ENCODE results near the gene SAFB. TPM values are rescaled to one million over a fixed set of nuclear protein-coding genes. Genes with fewer than 3 reads are reported as not detected.

Gene SAFB
- polyA plus RNA-seq (ENCODE audit: insufficient read depth in 1 of 5, insufficient read length in 5 of 5, low replicate concordance in 1 of 5), result 100 to 1,000 TPM; 150 to 201 (median 159) TPM
- long read RNA-seq, donor 1, partial matches to known transcripts, result 302 of 314 reads
- long read RNA-seq, donor 1, other reads (novel, unspliced or antisense), result 0 of 314 reads
- long read RNA-seq, donor 2, transcript SAFB-211 (21 exons, 3,014 nt), result major isoform, 6 of 103 reads
- long read RNA-seq, donor 2, partial matches to known transcripts, result 93 of 103 reads
- long read RNA-seq, donor 2, other reads (novel, unspliced or antisense), result 0 of 103 reads
- long read RNA-seq, donor 3, partial matches to known transcripts, result 31 of 38 reads
- long read RNA-seq, donor 3, other reads (novel, unspliced or antisense), result 0 of 38 reads
- long read RNA-seq, donor 4, partial matches to known transcripts, result 60 of 142 reads
- long read RNA-seq, donor 4, other reads (novel, unspliced or antisense), result 75 of 142 reads
- long read RNA-seq, donor 5, partial matches to known transcripts, result 138 of 279 reads
- long read RNA-seq, donor 5, other reads (novel, unspliced or antisense), result 135 of 279 reads
- long read RNA-seq, donor 6, transcript SAFB-211 (21 exons, 3,014 nt), result major isoform, 9 of 236 reads
- long read RNA-seq, donor 6, partial matches to known transcripts, result 221 of 236 reads
- long read RNA-seq, donor 6, other reads (novel, unspliced or antisense), result 0 of 236 reads
- long read RNA-seq, donor 7, transcript SAFB-211 (21 exons, 3,014 nt), result major isoform, 5 of 202 reads
- long read RNA-seq, donor 7, partial matches to known transcripts, result 189 of 202 reads
- long read RNA-seq, donor 7, other reads (novel, unspliced or antisense), result 0 of 202 reads
- long read RNA-seq, donor 8, partial matches to known transcripts, result 93 of 104 reads
- long read RNA-seq, donor 8, other reads (novel, unspliced or antisense), result 5 of 104 reads

DNA sequence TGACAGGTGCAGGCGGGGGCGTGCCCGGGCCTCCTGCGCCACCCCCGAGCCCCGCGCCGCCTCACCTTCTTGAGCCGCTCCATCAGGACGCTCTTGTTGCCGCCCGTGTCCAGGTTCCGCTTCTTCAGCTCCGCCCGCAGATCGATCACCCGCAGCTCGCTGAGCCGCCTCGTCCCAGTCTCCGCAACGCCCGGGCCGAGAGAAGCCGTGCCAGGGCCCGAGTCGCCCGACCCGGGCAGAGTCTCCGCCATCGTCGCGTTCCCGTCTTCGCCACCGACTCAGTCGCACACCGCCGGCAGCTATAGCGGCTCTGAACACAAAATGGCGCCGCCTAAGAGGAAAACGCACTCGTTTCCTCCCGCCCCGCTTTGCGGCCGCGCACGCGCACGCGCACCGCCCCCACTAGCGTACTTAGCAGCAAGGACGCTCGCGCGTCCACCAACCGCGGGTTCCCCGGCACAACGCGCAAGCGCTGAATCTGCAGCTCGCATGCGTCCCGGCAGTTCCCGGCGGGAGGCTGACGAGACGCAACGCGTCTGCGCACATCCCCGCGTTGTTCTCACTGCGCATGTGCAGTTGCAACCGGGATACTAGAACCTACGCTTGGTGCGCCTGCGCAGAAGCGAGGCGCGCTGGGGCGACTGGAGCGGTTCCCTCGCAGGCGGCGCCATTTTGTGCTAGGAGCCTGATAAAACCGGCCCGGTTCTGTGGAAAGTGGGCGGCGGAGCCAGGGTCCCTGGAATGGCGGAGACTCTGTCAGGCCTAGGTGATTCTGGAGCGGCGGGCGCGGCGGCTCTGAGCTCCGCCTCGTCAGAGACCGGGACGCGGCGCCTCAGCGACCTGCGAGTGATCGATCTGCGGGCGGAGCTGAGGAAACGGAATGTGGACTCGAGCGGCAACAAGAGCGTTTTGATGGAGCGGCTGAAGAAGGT, at the start of gene SAFB, which contains the start of gene SAFB2:
SAFB (plus strand) TSS at position 619 of the 932 bp plus-strand sequence; CDS start at position 742, 123 bp downstream.
SAFB2 (minus strand) TSS at position 312 of the 932 bp plus-strand sequence; CDS start at position 251, 61 bp downstream.
- DNase-seq, result peak; percentile 100

DNA sequence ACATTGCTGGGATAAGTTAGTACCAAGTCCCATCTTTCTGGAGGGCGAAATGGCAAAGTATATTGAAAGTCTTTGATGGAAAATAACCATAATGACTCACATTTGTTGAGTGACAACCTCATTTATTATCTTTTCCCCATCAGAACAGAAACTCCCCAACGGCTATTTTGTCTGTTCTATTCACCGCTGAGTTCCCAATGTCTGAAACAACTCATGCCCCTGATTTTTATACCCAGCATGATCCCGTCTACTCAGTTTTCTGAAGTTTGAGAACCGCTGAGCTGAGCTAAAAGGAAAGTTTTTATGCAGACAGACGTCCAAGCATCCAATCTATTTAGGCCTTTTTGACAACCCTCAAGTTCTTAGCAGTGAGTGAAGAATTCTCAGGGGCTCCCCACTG, 47.3 kb upstream of the SAFB start:
- no peak for DNase-seq

DNA sequence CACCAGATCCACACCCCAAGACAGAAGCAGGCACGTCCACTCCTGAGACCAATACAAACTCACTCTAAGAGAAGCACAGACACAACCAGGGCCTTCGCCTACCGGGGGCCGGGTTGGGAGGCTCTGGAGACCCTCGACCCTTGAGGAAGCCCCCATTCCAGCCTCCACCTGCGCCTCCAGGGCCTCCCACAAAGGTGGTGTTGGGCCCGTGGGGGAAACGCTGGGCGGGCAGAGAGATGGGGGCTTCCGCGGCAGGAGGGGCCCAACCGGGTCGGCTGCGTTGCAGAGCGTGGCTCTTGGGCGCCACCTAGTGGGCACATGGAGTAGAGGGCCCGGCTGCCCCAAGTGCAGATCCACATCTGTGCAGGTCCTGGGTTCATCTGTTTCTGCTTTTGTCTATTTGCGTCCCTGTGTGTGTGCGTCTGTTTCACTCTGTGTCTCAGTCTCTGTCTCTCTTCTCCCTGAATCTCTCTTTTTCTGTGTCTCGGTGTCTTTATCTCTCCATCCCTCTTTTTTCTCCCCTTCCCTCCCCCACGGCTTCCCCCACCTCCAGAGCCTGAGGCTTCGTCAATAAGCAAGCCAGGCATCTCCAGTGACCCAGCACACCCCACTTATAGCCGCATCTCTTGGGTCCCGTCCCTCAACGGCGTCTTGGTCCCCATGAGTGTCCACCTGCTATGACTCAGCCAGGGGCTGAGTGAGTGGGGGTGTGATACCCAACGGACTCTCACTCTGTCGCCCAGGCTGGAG, 44.6 kb upstream of the SAFB start:
- DNase-seq, result peak; percentile 46 to 64

DNA sequence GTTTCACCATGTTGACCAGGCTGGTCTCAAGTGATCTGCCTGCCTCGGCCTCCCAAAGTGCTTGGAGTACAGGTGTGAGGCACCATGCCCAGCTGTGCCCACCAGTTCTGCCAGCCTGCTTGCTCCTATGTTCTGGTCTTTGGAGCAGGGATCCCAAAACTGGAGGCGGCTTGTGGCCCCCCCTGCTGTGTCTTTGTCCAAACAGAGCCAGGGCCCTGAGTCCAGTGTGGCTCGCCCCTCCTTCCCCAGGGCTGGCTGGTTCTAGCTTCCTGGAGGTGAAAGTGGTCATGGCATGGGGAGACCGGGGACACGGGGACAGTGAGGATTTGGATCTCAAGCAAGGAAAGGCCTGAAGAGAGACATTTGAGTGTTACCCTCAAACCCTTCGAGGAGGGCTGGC, 43.6 kb upstream of the SAFB start:
- DNase-seq, result no peak

DNA sequence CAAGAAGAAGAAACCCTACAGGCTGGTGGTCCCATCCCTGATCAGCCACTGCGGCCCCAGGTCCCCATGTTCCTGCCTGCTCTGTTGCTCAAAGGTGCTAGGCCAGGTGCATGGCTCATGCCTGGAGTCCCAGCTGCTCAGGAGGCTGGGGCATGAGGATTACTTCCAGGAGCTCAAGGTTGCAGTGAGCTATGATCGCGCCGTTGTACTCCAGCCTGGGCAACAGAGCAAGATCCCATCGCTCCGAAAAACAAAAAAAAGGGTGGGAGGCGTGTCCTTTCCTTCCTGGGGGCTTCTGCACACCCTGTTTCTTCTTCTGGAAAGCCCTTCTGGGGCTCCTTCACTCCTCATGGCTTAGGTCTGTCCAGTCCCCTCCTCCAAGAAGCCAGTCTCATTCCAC, 43.2 kb upstream of the SAFB start:
- DNase-seq, result no peak

DNA sequence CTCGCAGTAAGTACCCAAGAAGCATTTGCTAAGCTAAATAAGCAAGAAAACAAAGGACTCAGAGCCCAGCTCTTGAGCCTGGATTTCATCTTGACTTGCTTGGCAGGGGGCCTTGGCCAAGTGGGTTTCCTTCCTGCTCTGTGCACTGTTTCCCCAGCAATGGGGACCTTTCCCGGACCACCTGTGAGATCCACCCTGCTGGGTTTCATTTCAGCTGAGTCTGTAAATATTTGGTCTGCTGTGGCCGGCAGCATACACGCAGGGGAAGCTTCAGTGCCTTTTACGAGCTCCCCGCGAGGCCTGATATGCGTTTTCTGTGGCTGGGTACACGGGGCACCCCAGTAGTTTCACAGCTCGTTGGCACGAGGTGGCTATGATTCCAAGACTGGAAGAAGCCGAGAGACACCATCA, 42.7 kb upstream of the SAFB start:
- DNase-seq, result no peak

DNA sequence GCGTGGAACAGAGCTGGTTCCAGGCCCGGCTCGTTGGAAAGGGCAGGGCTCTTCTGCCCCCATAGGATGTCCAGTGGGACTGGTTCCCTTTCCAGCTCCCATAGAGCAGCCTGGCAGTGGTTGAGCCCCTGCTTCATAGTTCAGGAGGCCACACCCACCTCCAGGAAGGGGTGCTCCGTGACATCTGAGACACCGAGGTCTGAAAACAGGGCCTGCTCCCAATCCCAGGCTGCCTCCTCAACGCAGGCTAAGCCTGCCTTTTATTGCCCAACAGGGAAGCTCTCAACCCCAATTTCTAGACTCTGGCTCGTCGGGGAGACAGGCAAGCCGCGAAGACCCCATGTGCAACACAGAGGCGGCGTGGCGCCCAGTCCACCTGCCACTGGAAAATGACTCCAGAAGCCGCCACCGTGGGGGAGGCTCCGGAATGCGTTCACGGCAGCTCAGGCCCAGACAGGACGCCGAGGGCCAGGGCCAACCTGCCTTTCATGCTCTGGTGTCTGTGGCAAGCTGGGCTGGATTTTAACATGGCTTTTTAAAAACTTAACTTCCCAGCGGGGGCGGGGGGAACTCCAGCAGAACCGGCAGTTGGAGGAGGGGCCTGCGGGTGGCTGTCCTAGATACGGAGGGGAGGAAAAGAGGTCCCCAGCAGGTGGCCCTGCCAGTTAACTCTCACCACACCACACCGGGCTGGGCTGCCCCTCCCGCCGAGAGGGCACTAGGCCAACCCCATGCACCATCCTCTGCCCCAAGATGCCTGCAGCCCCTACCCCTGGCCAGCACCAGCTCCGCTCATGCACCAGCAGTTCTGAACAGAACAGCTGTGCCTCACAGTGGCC, 37.2 kb upstream of the SAFB start:
- DNase-seq, result peak; percentile 17 to 29

DNA sequence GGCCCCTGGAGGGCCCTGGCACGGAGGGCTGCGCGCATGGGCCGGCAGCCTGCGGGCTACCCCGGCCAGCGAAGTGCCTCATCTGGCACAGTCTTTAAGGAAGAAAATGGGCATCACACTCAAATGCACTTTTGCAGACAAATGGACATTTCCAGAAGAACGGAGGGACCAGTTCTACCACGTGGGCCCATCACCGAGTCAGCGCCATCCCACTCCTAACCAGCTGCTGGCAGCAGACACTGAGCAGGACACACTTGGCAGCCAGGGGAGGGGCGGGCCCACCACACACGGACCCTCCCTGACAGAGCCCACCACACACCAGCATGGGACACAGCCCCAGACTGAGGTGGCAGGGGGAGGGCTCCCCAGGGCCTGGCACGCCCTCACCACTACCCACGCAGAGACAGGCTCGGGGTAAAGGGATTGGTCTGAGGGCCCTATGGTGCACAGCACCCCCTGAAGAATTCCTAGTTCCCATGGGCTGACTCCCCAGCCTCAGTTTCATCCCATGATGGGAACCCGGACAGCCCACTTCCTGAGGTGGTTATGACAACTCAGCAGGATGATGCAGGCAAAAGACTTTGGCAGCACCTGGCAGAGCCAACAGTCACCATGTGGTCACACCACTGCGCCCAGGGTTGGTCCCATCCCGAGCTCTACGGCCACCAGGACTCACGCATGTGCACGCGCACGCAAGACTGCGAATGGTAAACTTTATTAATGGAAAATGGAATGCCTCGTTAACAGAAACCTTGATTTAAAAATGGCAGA, 36.4 kb upstream of the SAFB start:
- DNase-seq, result no peak

DNA sequence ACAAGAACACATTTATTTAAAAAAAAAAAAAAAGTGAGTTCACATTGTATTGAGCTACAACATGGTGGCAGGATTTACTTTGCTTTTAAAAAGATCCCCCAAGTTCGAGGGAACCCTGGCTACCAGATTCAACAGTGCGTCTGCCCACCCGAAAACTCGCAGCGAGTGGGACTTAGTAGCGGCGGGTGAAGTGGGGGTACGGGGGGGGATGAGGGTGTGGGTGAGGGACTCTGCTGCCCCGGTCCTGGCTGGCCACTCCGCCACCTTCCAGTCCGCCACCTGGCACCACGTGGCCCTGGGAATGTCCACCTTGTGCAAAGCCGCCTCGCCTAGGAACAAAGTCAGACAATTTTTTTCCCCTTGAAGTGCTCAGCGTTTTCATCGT, 35.8 kb upstream of the SAFB start:
- DNase-seq, result no peak

DNA sequence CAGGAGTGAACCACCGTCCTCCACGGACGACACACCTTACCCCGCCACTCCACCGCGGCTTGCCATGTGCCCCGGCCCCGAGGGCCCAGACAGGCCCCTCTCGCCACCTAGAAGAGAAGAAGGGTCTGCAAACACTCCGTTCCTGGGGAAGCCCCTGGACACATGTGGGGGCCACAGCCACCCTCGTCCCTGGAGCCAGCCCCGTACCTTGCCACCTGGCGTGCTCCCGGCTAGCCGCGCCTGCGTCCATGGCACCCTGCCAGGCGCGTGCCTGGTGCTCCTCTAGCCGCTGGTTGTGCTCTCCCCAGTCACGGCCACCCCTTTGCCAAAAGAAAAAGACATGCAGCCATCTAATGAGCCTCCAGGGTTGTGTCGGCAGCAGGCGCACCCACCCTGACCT, 35.2 kb upstream of the SAFB start:
- DNase-seq, result no peak

DNA sequence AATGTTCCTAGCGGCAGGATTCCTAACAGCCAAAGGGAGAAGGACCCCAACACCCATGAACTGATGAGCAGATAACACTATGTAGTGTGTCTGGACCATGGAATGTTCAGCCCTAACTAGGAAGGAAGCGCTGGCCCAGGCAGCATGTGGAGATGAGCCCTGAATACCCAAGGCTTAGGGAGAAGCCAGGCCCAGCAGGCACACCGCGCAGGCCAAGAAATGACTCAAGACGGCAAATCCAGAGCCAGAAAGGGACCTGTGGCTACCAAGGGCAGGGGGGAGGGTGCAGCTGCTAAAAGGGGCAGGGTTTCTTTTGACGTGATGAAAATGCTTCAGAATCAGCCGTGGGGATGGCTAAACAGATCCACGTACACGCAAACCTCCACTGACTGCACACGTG, 34.4 kb upstream of the SAFB start:
- DNase-seq, result no peak

DNA sequence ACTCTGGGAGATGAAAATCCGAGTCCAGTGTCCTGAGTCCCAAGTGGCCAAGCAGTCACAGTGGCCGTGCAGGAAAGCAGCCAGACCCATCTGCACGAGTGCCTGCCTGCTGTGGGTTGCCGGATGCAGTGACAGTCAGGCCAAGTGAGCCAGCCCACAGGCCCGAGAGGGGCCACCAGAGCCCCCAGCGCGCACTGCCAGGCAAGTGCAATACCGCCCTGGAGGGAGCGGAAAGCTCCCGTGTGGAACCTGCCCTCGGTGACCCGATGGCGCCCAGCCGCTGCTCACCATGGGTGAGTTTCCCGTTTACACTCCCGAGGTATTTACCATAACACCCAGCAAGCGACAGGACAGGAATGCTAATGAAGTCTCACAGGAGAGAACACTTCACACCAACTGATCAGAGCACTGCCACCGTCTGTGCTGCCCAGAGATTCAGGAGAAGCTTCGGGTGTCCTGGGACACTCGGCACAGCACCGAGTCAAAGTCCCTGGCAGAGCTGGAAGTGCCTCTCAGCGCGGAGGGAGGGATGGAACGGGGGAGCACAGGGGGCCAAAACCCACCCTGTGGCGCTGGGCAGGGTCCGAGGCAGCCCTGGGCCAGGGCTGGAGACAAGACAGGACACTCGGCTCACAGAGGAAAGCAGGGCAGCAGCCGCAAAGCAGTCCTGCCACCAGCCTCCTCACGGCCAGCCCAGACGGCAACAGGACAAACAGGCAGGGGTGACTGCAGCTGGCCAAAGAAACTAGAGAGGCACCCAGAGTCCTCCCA, 33.8 kb upstream of the SAFB start:
- DNase-seq, result no peak

DNA sequence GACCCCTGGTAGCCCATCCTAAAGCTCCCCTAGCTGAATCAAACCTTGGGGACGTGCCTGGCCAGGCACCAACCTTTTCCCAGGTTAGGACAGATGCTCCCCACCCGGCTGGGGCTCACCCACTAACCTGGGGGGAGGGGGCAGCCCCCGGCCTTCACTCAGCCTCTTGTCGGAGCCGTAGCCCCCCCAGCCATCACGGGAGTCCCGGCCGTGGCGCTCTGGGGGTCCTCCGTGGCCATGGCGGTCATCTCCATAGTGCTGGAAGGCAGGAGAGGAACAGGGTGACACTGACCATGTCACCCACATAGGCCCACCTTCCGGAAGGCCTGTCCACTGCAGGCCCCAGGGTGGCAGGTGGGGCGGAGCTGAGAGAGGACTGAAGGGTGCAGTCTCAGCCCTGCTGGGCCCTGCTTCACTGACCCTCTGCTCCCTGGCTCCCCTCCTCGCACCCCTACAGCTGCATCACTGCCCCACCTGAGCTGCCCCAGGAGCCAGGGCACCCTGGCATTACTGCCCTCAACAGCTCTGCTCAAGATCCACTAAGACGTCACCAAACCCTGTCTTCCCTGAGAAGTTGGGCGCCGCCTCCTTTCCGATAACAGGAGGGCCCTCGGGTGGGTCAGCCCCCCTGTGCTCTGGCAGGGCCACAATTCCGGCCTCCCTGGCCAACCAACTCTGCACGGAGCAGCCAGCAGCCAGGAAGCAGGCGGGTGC, 32.6 kb upstream of the SAFB start:
- DNase-seq, result no peak

DNA sequence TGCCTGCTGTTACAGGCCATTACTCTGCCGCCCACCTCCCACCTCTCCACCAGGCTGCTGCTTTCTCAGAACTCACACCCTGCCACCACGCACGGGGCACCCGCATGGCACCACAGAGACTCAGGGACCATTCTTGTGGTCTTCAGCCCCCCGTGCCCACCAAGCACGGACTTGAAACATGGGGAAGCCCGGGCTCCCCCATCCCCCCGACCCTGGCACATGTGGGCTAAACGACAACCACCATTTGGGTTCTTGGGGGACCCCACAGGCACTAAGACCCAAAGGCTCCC, 32.1 kb upstream of the SAFB start:
- no peak for DNase-seq

DNA sequence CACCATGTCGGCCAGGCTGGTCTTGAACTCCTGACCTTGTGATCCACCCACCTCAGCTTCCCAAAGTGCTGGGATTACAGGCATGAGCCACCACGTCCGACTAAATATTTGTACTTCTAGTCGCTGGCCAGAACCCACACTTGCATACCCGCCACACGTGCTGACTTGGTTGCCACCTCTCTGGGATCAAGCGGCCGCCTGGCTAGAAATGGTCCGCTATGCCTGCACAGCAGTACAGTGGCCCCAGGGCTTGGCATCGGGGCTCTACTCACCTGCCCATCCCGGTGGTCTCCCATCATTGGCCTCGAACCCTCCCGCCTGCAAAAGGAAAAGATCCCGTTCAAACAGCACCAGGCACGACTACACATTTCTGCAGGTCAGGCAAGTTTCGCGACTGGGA, 31.4 kb upstream of the SAFB start:
- no peak for DNase-seq

DNA sequence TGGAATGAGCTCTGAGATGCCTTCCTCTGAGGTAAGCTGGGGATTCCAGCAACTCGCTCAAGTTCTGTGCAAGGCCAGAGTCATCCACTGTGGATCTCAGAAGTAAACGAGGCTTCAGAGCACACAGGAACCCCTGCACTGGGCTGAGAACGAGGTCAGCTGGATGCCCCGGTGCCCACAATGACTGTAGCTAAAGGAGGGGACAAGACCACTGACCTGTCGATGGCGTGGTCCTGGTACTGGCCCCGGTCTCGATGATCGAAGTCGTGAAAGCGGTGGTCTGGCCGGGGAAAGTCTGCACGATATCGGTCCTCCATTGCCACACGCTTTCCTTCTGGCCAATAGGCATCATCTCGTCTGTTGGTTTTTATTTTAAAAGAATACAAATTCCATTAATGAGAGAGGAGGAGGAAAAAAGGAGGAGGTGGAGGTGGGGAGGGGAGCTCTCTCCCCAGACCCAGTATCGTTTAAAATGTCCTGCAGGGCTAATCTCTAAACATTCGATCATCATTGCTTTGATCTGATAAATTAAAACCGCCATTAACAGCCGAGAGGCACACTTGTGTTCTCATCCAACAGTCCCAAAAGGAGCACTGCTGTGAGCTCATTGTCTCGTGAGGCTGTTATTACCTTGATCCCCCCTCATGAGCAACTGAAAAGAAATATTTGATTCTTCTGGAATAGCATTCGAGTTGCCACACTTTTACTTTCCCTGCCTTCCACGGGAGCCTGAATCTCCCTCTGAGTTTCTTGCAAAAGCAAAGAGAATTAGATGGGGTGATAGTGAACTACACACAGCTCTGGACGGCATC, 30.1 kb upstream of the SAFB start:
- DNase-seq, result no peak

All from right lung (tissue), 10 donors.